ENCODE results near the gene RAB6B.

DNA sequence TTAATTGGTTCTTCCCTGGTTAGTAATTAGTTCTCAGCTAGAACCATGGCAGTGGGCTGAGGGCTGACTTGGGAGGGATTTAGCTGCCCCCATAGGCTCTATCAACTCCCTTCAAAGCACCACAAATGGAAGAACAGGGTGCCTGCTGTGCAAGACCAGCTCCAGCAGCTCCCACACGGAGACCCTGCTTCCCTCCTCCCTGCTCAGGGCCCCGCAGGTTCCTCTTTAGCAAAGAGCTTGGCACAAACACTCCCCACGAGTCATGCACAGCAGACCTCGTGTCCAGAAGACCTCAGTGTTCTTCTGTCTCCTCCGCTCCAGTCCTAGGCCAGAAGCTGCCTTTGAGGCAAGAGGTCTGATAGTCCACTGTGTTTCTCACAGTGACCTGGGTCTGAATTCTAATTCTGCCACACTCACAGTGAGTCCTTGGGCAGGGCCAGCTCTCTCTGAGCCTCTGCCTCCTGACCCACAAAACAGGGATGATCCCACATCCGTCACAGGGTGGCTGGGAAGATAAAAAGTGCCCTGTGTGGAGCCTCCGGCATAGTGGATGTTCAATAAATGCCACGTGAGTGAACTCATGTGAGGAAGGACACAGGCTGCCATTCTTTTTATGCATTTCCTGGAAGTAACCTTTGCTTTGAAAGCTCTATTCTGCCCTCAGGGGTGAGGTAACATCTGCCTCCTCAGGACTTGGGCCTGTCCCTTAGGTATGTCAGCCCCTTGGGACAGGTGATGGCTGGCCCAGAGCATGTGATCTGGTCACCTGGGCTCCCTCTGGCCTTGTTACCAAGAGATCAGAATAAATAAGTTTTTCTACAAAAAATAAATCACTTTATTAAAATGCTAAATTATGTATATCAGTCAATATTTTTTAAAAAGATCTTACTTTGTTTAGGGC, 7.6 kb downstream of the RAB6B start:
- TF ChIP-seq SUZ12 (IDR thresholded peaks at IDR 0.05; ENCODE audit: extremely low read depth, insufficient read depth, insufficient read length) (no peak), YY1 (IDR thresholded peaks at IDR 0.05; ENCODE audit: insufficient read depth, insufficient read length) (no peak), ZNF274 (IDR thresholded peaks at IDR 0.05; ENCODE audit: low read depth, low read length) (no peak)
